Heart right ventricle (tissue), 16 donors: Measurements from ENCODE around the gene TPGS2. TPM values are rescaled to one million over a fixed set of nuclear protein-coding genes. Genes with fewer than 3 reads are reported as not detected.

ENCODE experiments used
- ATAC-seq, 8 donors: fragments of 200-7000 bp; cut with Tn5 transposase; one replicate each; pipeline ENCODE4 v1.9.1; 2020; ENCODE audit warnings: mild to moderate bottlenecking in 8 of 8, moderate library complexity in 8 of 8, moderate number of reproducible peaks in 1 of 8
- DNase-seq, 2 donors: peaks; one replicate each; pipeline ENCODE4 v3.0.0-alpha.2; 2020
- H3K27ac ChIP-seq, 10 donors: fragments of 200-600 bp; sonication (generic) in 2 of 10; one replicate each; pipeline versions ENCODE4 v1.5.0 to v1.8.0; 2020 to 2022; ENCODE audit warnings: mild to moderate bottlenecking in 3 of 10
- H3K27me3 ChIP-seq, 7 donors: fragments of 200-600 bp; one replicate each; pipeline ENCODE4 v1.8.0; 2021 to 2022; ENCODE audit warnings: mild to moderate bottlenecking in 2 of 7
- H3K36me3 ChIP-seq, 9 donors: fragments of 200-600 bp; sonication (generic) in 1 of 9; one replicate each; pipeline versions ENCODE4 v1.5.0 to v1.8.0; 2020 to 2022; ENCODE audit warnings: mild to moderate bottlenecking in 2 of 9
- H3K4me1 ChIP-seq, 9 donors: fragments of 200-600 bp; sonication (generic) in 1 of 9; one replicate each; pipeline versions ENCODE4 v1.5.0 to v1.8.0; 2020 to 2022; ENCODE audit warnings: mild to moderate bottlenecking in 4 of 9
- H3K4me3 ChIP-seq, 10 donors: fragments of 200-600 bp; sonication (generic) in 2 of 10; one replicate each; pipeline versions ENCODE4 v1.5.0 to v1.8.0; 2020 to 2022; ENCODE audit warnings: mild to moderate bottlenecking in 7 of 10, moderate library complexity in 2 of 10
- H3K9me3 ChIP-seq, 11 donors: fragments of 200-600 bp in 10 of 11; sonication (generic) in 2 of 11; one replicate each; pipeline versions ENCODE4 v1.5.0 to v1.8.0; 2013 to 2022; ENCODE audit warnings: mild to moderate bottlenecking in 2 of 11, control low read depth in 1 of 11, moderate library complexity in 1 of 11
- CTCF ChIP-seq, 9 donors: fragments of 200-600 bp; sonication (generic) in 2 of 9; IDR thresholded peaks; one replicate each; pipeline versions ENCODE4 v1.5.0 to v1.8.0; 2021 to 2022; ENCODE audit warnings: antibody characterized with exemption in 9 of 9, mild to moderate bottlenecking in 5 of 9, moderate library complexity in 1 of 9
- WGBS, 2 donors: extraction: QIAGEN DNeasy Blood & Tissue Kit; methylation state at CpG; one replicate each; pipeline ENCODE4 v1.1.7; 2013; ENCODE audit warnings: inconsistent platforms in 1 of 2; 5-methylcytosine and 5-hydroxymethylcytosine counted together
- intact Hi-C, 10 donors: fragments of 100-400 bp; cut with DNase I; formaldehyde crosslinking; loops; one replicate each; pipeline versions ENCODE4 v1.11.1 to v1.14.2; 2022
- polyA plus RNA-seq, 2 donors: library from polyadenylated mRNA; stranded (reverse); fragments of 200-250 nt; gene quantifications; one replicate each; pipeline ENCODE4 v1.2.3, GENCODE V29; 2013
- total RNA-seq, 10 donors: library from RNA; stranded (reverse); fragmentation: NEBNext Ultra II Directional in 3 of 10; extraction: Animal tissue kit (Norgen Biotek cat#: 25700) in 3 of 10; gene quantifications; one replicate each; pipeline versions ENCODE4 v1.2.1 to v1.2.4, GENCODE V29; 2021 to 2023
- donor health status: Arrhythmogenic right ventricular cardiomyopathy.
- donor health status: ischemic (EF 13 %, LVEDD 7.1; RV severe dilation, severe dysfunction).
- donor health status: healthy with polysubstance abuse.
- donor health status: DM: no; HTN: yes; CAD: no.
- donor health status: DM: no; HTN: no; CAD: no.
- donor health status: ischemic (EF 25% LVEDD 6.9; RV normal size, moderate dysfunction).
- donor health status: ischemic (EF 25% LVEDD 5.7; RV mildly dilated, moderate dysfunction).
- donor health status: healthy.
- donor health status: DM: yes; HTN: yes; CAD: no.
- donor health status: Ischemic cardiomyopathy.
- donor health status: ischemic (EF 35%, LVEDD 5.7; RV mildly dilated, moderate dysfunction).
- donor health status: nonischemic (EF 11% LVEDD 7.7; RV severe dilation, severe dysfunction).
- donor health status: DM: yes; HTN: yes; CAD: no.
- donor health status: PGD.
- donor health status: ischemic (EF 29% LVEDD 5.4; RV normal size, mild dysfunction).
- donor health status: nonischemic (EF 23%, LVEDD 6.1; RV moderate dilation, normal function).

Gene TPGS2
- total and polyA plus RNA-seq, 12 donors = 12.4 to 41.2 (median 27.6) TPM

- Histone ChIP-seq H3K36me3 (peaks cover 0 to 11% (median 0%) of the 10 kb centered on the region in 9 donors), H3K4me1 (no peaks in the 10 kb centered on the region), H3K27ac (no peak overlapping the region), H3K27me3 (no peaks in the 10 kb centered on the region), H3K4me3 (no peak overlapping the region), H3K9me3 (no peaks in the 10 kb centered on the region)
- DNase-seq (no peak), ATAC-seq (no peak)
- TF ChIP-seq CTCF (IDR thresholded peaks at IDR 0.05) = no peak
- 94 to 100% methylated on average over 1 of the region's 1 CpG for WGBS, 2 donors
- intact Hi-C loops = no loop called here
These were observed 38.3 kb upstream of the TPGS2 start for GRCh38 chr18:36867056-36867455.

- Histone ChIP-seq H3K4me1 (peaks cover 0 to 2% (median 0%) of the 10 kb centered on the region in 9 donors), H3K27me3 (no peaks in the 10 kb centered on the region), H3K36me3 (peaks cover 0 to 11% (median 0%) of the 10 kb centered on the region in 9 donors), H3K9me3 (no peaks in the 10 kb centered on the region), H3K27ac (no peak overlapping the region), H3K4me3 (no peak overlapping the region)
- whole genome bisulfite sequencing, 2 donors = 98 to 99% methylated on average over 1 of the region's 1 CpG
- TF ChIP-seq CTCF (IDR thresholded peaks at IDR 0.05) = no peak
- ATAC-seq = no peak
- intact Hi-C loops = loop anchor here in 1 of 10 donors (5.0 kb wide), 1 partner anchor 445 kb away; no protein-coding TSS in a partner anchor
- no peak for DNase-seq
These were observed 33.4 kb upstream of the TPGS2 start for GRCh38 chr18:36862182-36862581.

GRCh38 chr18:36856815-36857214, 28.0 kb upstream of the TPGS2 start:
- Histone ChIP-seq H3K4me1 (peaks cover 0 to 14% (median 0%) of the 10 kb centered on the region in 9 donors), H3K36me3 (peaks cover 0 to 15% (median 2%) of the 10 kb centered on the region in 9 donors), H3K27ac (no peak overlapping the region), H3K4me3 (no peak overlapping the region), H3K27me3 (no peaks in the 10 kb centered on the region), H3K9me3 (peaks cover 0 to 10% (median 5%) of the 10 kb centered on the region in 11 donors)
- no peak for TF ChIP-seq CTCF (IDR thresholded peaks at IDR 0.05)
- no peak for DNase-seq
- 19 to 21% methylated on average over 1 of the region's 1 CpG for WGBS, 2 donors
- intact Hi-C loops = no loop called here
- ATAC-seq = peak in 1 of 8 donors; percentile 42

GRCh38 chr18:36851202-36851590, 22.4 kb upstream of the TPGS2 start:
- no peak for DNase-seq
- ATAC-seq = no peak
- no peak for TF ChIP-seq CTCF (IDR thresholded peaks at IDR 0.05)
- Histone ChIP-seq H3K9me3 (peaks cover 0 to 17% (median 5%) of the 10 kb centered on the region in 11 donors), H3K36me3 (peaks cover 0 to 12% (median 6%) of the 10 kb centered on the region in 9 donors), H3K4me1 (peaks cover 0 to 3% (median 0%) of the 10 kb centered on the region in 9 donors), H3K27ac (no peak overlapping the region), H3K4me3 (no peak overlapping the region), H3K27me3 (no peaks in the 10 kb centered on the region)
- intact Hi-C loops = no loop called here
- WGBS, 2 donors = 66 to 73% methylated on average over 2 of the region's 2 CpGs
